ENCODE measurements around the gene NAB2.
A peak's percentile ranks its signal among the peaks of the same experiment; 100 is the strongest.
"Not testable (repeated sequence)": the region's sequence is repeated elsewhere in the genome, so short reads cannot be mapped to it uniquely, and the experiment has no call there.

NAB2 gene

GRCh38 chr12:57088354-57089270 lies at the start of gene NAB2:
Gene NAB2, plus strand, starts transcription at chr12:57089114. Its CDS starts 158 bp downstream, at chr12:57089272.
- peak; percentile 92 for DNase-seq (ENCODE audit: low spot score)

GRCh38 chr12:57040211-57040610 lies 48.7 kb upstream of the NAB2 start:
- DNase-seq (ENCODE audit: low spot score) = no peak

- no peak for DNase-seq (ENCODE audit: low spot score)
Measured at GRCh38 chr12:57040750-57041149, 48.2 kb upstream of the NAB2 start.

- no peak for DNase-seq (ENCODE audit: low spot score)
Measured at GRCh38 chr12:57042695-57043094, 46.2 kb upstream of the NAB2 start.

GRCh38 chr12:57044468-57044867 lies 44.4 kb upstream of the NAB2 start:
- DNase-seq (ENCODE audit: low spot score) = no peak

- no peak for DNase-seq (ENCODE audit: low spot score)
Measured at GRCh38 chr12:57044889-57045288, 44.0 kb upstream of the NAB2 start.

- DNase-seq (ENCODE audit: low spot score) = no peak
Measured at GRCh38 chr12:57046086-57046791, 42.7 kb upstream of the NAB2 start.

GRCh38 chr12:57046947-57047890 lies 41.7 kb upstream of the NAB2 start:
- DNase-seq (ENCODE audit: low spot score) = no peak

- DNase-seq (ENCODE audit: low spot score) = peak; percentile 28
Measured at GRCh38 chr12:57047981-57048380, 40.9 kb upstream of the NAB2 start.

GRCh38 chr12:57048423-57049118 lies 40.3 kb upstream of the NAB2 start:
- DNase-seq (ENCODE audit: low spot score) = no peak

GRCh38 chr12:57049119-57049446 lies 39.8 kb upstream of the NAB2 start:
- no peak for DNase-seq (ENCODE audit: low spot score)

GRCh38 chr12:57049890-57050289 lies 39.0 kb upstream of the NAB2 start, which contains the start of gene MYO1A:
Gene MYO1A, minus strand, starts transcription at chr12:57050129. Its CDS starts 1,806 bp downstream, at chr12:57048323.
- no peak for DNase-seq (ENCODE audit: low spot score)

- no peak for DNase-seq (ENCODE audit: low spot score)
Measured at GRCh38 chr12:57051011-57051410, 37.9 kb upstream of the NAB2 start.

GRCh38 chr12:57053146-57053545 lies 35.8 kb upstream of the NAB2 start:
- not testable (repeated sequence) for DNase-seq (ENCODE audit: low spot score)

GRCh38 chr12:57053901-57054300 lies 35.0 kb upstream of the NAB2 start:
- not testable (repeated sequence) for DNase-seq (ENCODE audit: low spot score)

GRCh38 chr12:57055824-57056223 lies 33.1 kb upstream of the NAB2 start:
- DNase-seq (ENCODE audit: low spot score) = no peak

- DNase-seq (ENCODE audit: low spot score) = no peak
Measured at GRCh38 chr12:57057067-57057751, 31.7 kb upstream of the NAB2 start.

GRCh38 chr12:57058454-57058853 lies 30.5 kb upstream of the NAB2 start:
- no peak for DNase-seq (ENCODE audit: low spot score)

GRCh38 chr12:57063991-57064685 lies 24.8 kb upstream of the NAB2 start:
- DNase-seq (ENCODE audit: low spot score) = no peak

- no peak for DNase-seq (ENCODE audit: low spot score)
Measured at GRCh38 chr12:57066245-57066644, 22.7 kb upstream of the NAB2 start.

All from hepatic stellate cell (primary cell).